SK-N-SH treated with all-trans-retinoic acid at 6 μM for 48 hours (cell line): ENCODE measurements around the gene GFRA1.

Source experiments
- ATAC-seq: fragments of 200-7000 bp; cut with Tn5 transposase; 3 replicates; pipeline ENCODE4 v1.9.1; 2020; ENCODE audit warnings: mild to moderate bottlenecking, moderate library complexity
- ARNTL ChIP-seq: fragments of 450-650 bp; formaldehyde crosslinking; IDR thresholded peaks from 2 replicates; pipeline ENCODE4 v1.5.0; 2020; ENCODE audit warnings: low read depth, mild to moderate bottlenecking, moderate library complexity, borderline replicate concordance
- BACH2 ChIP-seq: fragments of 250-450 bp; sonication (Bioruptor Pico); IDR thresholded peaks from 2 replicates; pipeline ENCODE4 v1.9.0; 2021; ENCODE audit warnings: mild to moderate bottlenecking, borderline replicate concordance
- CREB5 ChIP-seq: fragments of 250-450 bp; sonication (Bioruptor Pico); IDR thresholded peaks from 2 replicates; pipeline ENCODE4 v1.5.1; 2020; ENCODE audit warnings: low read depth, mild to moderate bottlenecking, moderate library complexity
- CSDC2 ChIP-seq: fragments of 250-450 bp; sonication (Bioruptor Pico); IDR thresholded peaks from 2 replicates; pipeline ENCODE4 v1.5.0; 2020; ENCODE audit warnings: mild to moderate bottlenecking, moderate library complexity
- ESRRG ChIP-seq: fragments of 250-450 bp; sonication (Bioruptor Pico); IDR thresholded peaks from 2 replicates; pipeline ENCODE4 v1.6.1; 2021; ENCODE audit warnings: mild to moderate bottlenecking
- ISL1 ChIP-seq: fragments of 250-450 bp; sonication (Bioruptor Pico); IDR thresholded peaks from 2 replicates; pipeline ENCODE4 v2.1.2; 2022; ENCODE audit warnings: mild to moderate bottlenecking, moderate library complexity
- PATZ1 ChIP-seq: fragments of 250-450 bp; sonication (Bioruptor Pico); IDR thresholded peaks from 2 replicates; pipeline ENCODE4 v1.8.0; 2020; ENCODE audit warnings: mild to moderate bottlenecking, moderate library complexity, borderline replicate concordance
- POU6F1 ChIP-seq: fragments of 250-450 bp; sonication (Bioruptor Pico); IDR thresholded peaks from 2 replicates; pipeline ENCODE4 v1.8.0; 2021; ENCODE audit warnings: low read depth, mild to moderate bottlenecking, moderate library complexity, borderline replicate concordance
- PPARA ChIP-seq: fragments of 250-450 bp; sonication (Bioruptor Pico); IDR thresholded peaks from 2 replicates; pipeline ENCODE4 v1.5.0; 2020; ENCODE audit warnings: mild to moderate bottlenecking, borderline replicate concordance
- RARB ChIP-seq: fragments of 250-450 bp; sonication (Bioruptor Pico); IDR thresholded peaks from 2 replicates; pipeline ENCODE4 v1.8.0; 2021; ENCODE audit warnings: mild to moderate bottlenecking, moderate library complexity
- SNAI2 ChIP-seq: fragments of 250-450 bp; sonication (Bioruptor Pico); IDR thresholded peaks from 2 replicates; pipeline ENCODE4 v1.5.0; 2020; ENCODE audit warnings: mild to moderate bottlenecking, moderate library complexity
- TOX ChIP-seq: fragments of 250-450 bp; sonication (Bioruptor Pico); IDR thresholded peaks from 2 replicates; pipeline ENCODE4 v1.8.0; 2021; ENCODE audit warnings: mild to moderate bottlenecking, moderate library complexity, borderline replicate concordance
- TSHZ2 ChIP-seq: fragments of 250-450 bp; sonication (Bioruptor Pico); IDR thresholded peaks from 2 replicates; pipeline ENCODE4 v1.5.0; 2020; ENCODE audit warnings: mild to moderate bottlenecking, moderate library complexity
- ZC3H10 ChIP-seq: fragments of 250-450 bp; sonication (Bioruptor Pico); IDR thresholded peaks from 2 replicates; pipeline ENCODE4 v1.5.1; 2021; ENCODE audit warnings: mild to moderate bottlenecking, moderate library complexity
- ZFP30 ChIP-seq: fragments of 450-650 bp; formaldehyde crosslinking; IDR thresholded peaks from 2 replicates; pipeline ENCODE4 v1.5.0; 2022; ENCODE audit warnings: mild to moderate bottlenecking, moderate library complexity
- ZNF565 ChIP-seq: fragments of 450-650 bp; formaldehyde crosslinking; conservative IDR thresholded peaks from 2 replicates; pipeline ENCODE4 v1.5.0; 2020; ENCODE audit warnings: low read depth, mild to moderate bottlenecking, moderate library complexity
- ZNF70 ChIP-seq: fragments of 450-650 bp; formaldehyde crosslinking; IDR thresholded peaks from 2 replicates; pipeline ENCODE4 v1.5.0; 2020; ENCODE audit warnings: mild to moderate bottlenecking, moderate library complexity
- ZNF8 ChIP-seq: fragments of 450-650 bp; formaldehyde crosslinking; IDR thresholded peaks from 2 replicates; pipeline ENCODE4 v1.5.0; 2020; ENCODE audit warnings: mild to moderate bottlenecking, moderate library complexity

GFRA1 gene

GRCh38 chr10:116232613-116233012 lies 40.4 kb downstream of the GFRA1 start:
- no peak for ATAC-seq
- TF ChIP-seq ZNF70 (no peak), ZFP30 (CRISPR knock-in tag) (no peak), SNAI2 (CRISPR knock-in tag) (no peak), BACH2 (CRISPR knock-in tag) (no peak), PATZ1 (CRISPR knock-in tag) (no peak), ISL1 (CRISPR knock-in tag) (no peak), CSDC2 (CRISPR knock-in tag) (no peak), PPARA (CRISPR knock-in tag) (no peak), ZC3H10 (CRISPR knock-in tag) (no peak), TSHZ2 (CRISPR knock-in tag) (no peak), ZNF565 (CRISPR knock-in tag) (no peak), RARB (no peak), CREB5 (CRISPR knock-in tag) (no peak)

- TF ChIP-seq TOX, result no peak
- TF ChIP-seq TSHZ2 (CRISPR knock-in tag), result no peak
- TF ChIP-seq CREB5 (CRISPR knock-in tag), result no peak
- TF ChIP-seq ZC3H10 (CRISPR knock-in tag), result no peak
- no peak for TF ChIP-seq ISL1 (CRISPR knock-in tag)
- TF ChIP-seq POU6F1, result no peak
- TF ChIP-seq ARNTL (CRISPR knock-in tag), result no peak
- no peak for TF ChIP-seq RARB
- TF ChIP-seq PATZ1 (CRISPR knock-in tag), result no peak
- no peak for TF ChIP-seq ZNF70
- TF ChIP-seq ESRRG (CRISPR knock-in tag), result no peak
- no peak for TF ChIP-seq ZNF8 (CRISPR knock-in tag)
- no peak for TF ChIP-seq BACH2 (CRISPR knock-in tag)
- ATAC-seq, result no peak
Observed at GRCh38 chr10:116226766-116227165, 46.2 kb downstream of the GFRA1 start.
